ENCODE results near the gene RASA3. TPM values are rescaled to one million over a fixed set of nuclear protein-coding genes. Genes with fewer than 3 reads are reported as not detected.

The RASA3 gene
- total RNA-seq, 1 donor from 2014 or later = 2.6 TPM

- TF ChIP-seq CTCF (IDR thresholded peaks at IDR 0.05; ENCODE audit: insufficient read depth, low read length, severe bottlenecking) = no peak
- no peak for DNase-seq (ENCODE audit: low read depth)
- FAIRE-seq = peak; percentile 43
- Histone ChIP-seq H3K4me3 (ENCODE audit: low read depth, low read length) (no peak overlapping the region), H3K36me3 (ENCODE audit: control insufficient read depth, insufficient read depth, low read length) (no peaks in the 10 kb centered on the region), H3K27me3 (ENCODE audit: control insufficient read depth, insufficient read depth, low read length) (no peaks in the 10 kb centered on the region)
Observed at GRCh38 chr13:114032126-114032799, 100.2 kb downstream of the RASA3 start.

GRCh38 chr13:114031631-114032030 is 100.8 kb downstream of the RASA3 start:
- no peak for TF ChIP-seq CTCF (IDR thresholded peaks at IDR 0.05; ENCODE audit: insufficient read depth, low read length, severe bottlenecking)
- DNase-seq (ENCODE audit: low read depth) = peak; percentile 26
- no peak for FAIRE-seq
- no peaks in the 10 kb centered on the region for H3K36me3 ChIP-seq (ENCODE audit: control insufficient read depth, insufficient read depth, low read length)
- H3K27me3 ChIP-seq (ENCODE audit: control insufficient read depth, insufficient read depth, low read length) = no peaks in the 10 kb centered on the region
- no peak overlapping the region for H3K4me3 ChIP-seq (ENCODE audit: low read depth, low read length)

- no peaks in the 10 kb centered on the region for H3K36me3 ChIP-seq (ENCODE audit: control insufficient read depth, insufficient read depth, low read length)
- DNase-seq (ENCODE audit: low read depth) = no peak
- no peak overlapping the region for H3K4me3 ChIP-seq (ENCODE audit: low read depth, low read length)
- no peak for TF ChIP-seq CTCF (IDR thresholded peaks at IDR 0.05; ENCODE audit: insufficient read depth, low read length, severe bottlenecking)
- FAIRE-seq = peak; percentile 98
- H3K27me3 ChIP-seq (ENCODE audit: control insufficient read depth, insufficient read depth, low read length) = no peaks in the 10 kb centered on the region
Observed at GRCh38 chr13:114030666-114031610, 101.5 kb downstream of the RASA3 start.

GRCh38 chr13:114029866-114030625 is 102.4 kb downstream of the RASA3 start:
- no peak overlapping the region for H3K4me3 ChIP-seq (ENCODE audit: low read depth, low read length)
- FAIRE-seq = no peak
- H3K27me3 ChIP-seq (ENCODE audit: control insufficient read depth, insufficient read depth, low read length) = no peaks in the 10 kb centered on the region
- no peak for TF ChIP-seq CTCF (IDR thresholded peaks at IDR 0.05; ENCODE audit: insufficient read depth, low read length, severe bottlenecking)
- DNase-seq (ENCODE audit: low read depth) = no peak
- no peaks in the 10 kb centered on the region for H3K36me3 ChIP-seq (ENCODE audit: control insufficient read depth, insufficient read depth, low read length)

GRCh38 chr13:114027826-114028225 is 104.6 kb downstream of the RASA3 start:
- FAIRE-seq (no peak), DNase-seq (ENCODE audit: low read depth) (no peak)
- no peaks in the 10 kb centered on the region for H3K27me3 ChIP-seq (ENCODE audit: control insufficient read depth, insufficient read depth, low read length)
- H3K36me3 ChIP-seq (ENCODE audit: control insufficient read depth, insufficient read depth, low read length) = no peaks in the 10 kb centered on the region
- H3K4me3 ChIP-seq (ENCODE audit: low read depth, low read length) = no peak overlapping the region
- no peak for TF ChIP-seq CTCF (IDR thresholded peaks at IDR 0.05; ENCODE audit: insufficient read depth, low read length, severe bottlenecking)

All from bronchial epithelial cell (primary cell).